SU-DHL-6 (cell line): Measurements from ENCODE around the gene RLF.

Experiments used
- H2AFZ ChIP-seq: fragments of 200-600 bp; sonication (generic); 2 replicates; pipeline ENCODE4 v1.6.1; 2014; ENCODE audit warnings: low read depth, mild to moderate bottlenecking, moderate library complexity, mixed read lengths, antibody characterized with exemption, low read length; ENCODE audit not compliant: severe bottlenecking
- H3F3A ChIP-seq: fragments of 200-600 bp; shearing (Covaris generic); 2 replicates; pipeline ENCODE4 v1.6.0; 2016; ENCODE audit warnings: antibody characterized with exemption, mild to moderate bottlenecking; ENCODE audit not compliant: insufficient read depth
- H3K27ac ChIP-seq: fragments of 200-600 bp; sonication (generic); 2 replicates; pipeline ENCODE4 v1.5.1; 2016; ENCODE audit warnings: low read depth, mild to moderate bottlenecking, low read length, moderate library complexity, mixed read lengths
- H3K27me3 ChIP-seq: fragments of 200-600 bp; sonication (generic), shearing (Covaris generic); 2 replicates; pipeline ENCODE4 v1.6.0; 2014; ENCODE audit warnings: mild to moderate bottlenecking, low read length
- H3K36me3 ChIP-seq: fragments of 200-600 bp; sonication (generic); 2 replicates; pipeline ENCODE4 v1.6.1; 2014; ENCODE audit warnings: mild to moderate bottlenecking, low read length, mixed read lengths
- H3K4me2 ChIP-seq: fragments of 300-600, 200-600 bp; shearing (Covaris generic), sonication (generic); 2 replicates; pipeline ENCODE4 v1.6.0; 2014; ENCODE audit warnings: low read length, low read depth, mild to moderate bottlenecking; ENCODE audit not compliant: poor library complexity, severe bottlenecking
- H3K4me3 ChIP-seq: fragments of 200-600 bp; sonication (generic); 2 replicates; pipeline ENCODE4 v1.5.1; 2014; ENCODE audit warnings: antibody characterized with exemption, low read length, mild to moderate bottlenecking, mixed read lengths; ENCODE audit not compliant: insufficient read depth, poor library complexity, severe bottlenecking
- H3K79me2 ChIP-seq: fragments of 200-600 bp; sonication (generic); 2 replicates; pipeline ENCODE4 v1.6.1; 2014; ENCODE audit warnings: mild to moderate bottlenecking, low read length, moderate library complexity; ENCODE audit not compliant: insufficient read depth
- H3K9ac ChIP-seq: fragments of 200-600 bp; sonication (generic); 2 replicates; pipeline ENCODE4 v1.7.0; 2014; ENCODE audit warnings: mild to moderate bottlenecking, low read length
- H3K9me2 ChIP-seq: fragments of 200-600 bp; sonication (generic); replicated peaks from 2 replicates; pipeline ENCODE4 v1.6.1; 2014; ENCODE audit warnings: low read length; ENCODE audit not compliant: insufficient read depth
- H3K9me3 ChIP-seq: fragments of 200-600 bp; sonication (generic); 2 replicates; pipeline ENCODE4 v1.6.1; 2014; ENCODE audit warnings: low read length, mixed read lengths; ENCODE audit not compliant: insufficient read depth
- H4K20me1 ChIP-seq: fragments of 200-600 bp; sonication (generic); 2 replicates; pipeline ENCODE4 v1.6.1; 2014; ENCODE audit warnings: low read depth, mild to moderate bottlenecking, antibody characterized with exemption, low read length, moderate library complexity, mixed read lengths
- EZH2phosphoT487 ChIP-seq: fragments of 200-600 bp; sonication (generic), shearing (Covaris generic); conservative IDR thresholded peaks from 2 replicates; pipeline ENCODE4 v1.6.1; 2018; ENCODE audit warnings: mild to moderate bottlenecking, antibody characterized with exemption, low read length, moderate library complexity, mixed read lengths
- TF ChIP-seq, protein P1 (sequence below): fragments of 200-600 bp; sonication (generic); IDR thresholded peaks from one replicate; pipeline ENCODE4 v1.5.1; 2017; ENCODE audit warnings: antibody characterized with exemption, mild to moderate bottlenecking, low read length, moderate library complexity; ENCODE audit not compliant: insufficient read depth, poor library complexity, severe bottlenecking

Gene RLF

DNA sequence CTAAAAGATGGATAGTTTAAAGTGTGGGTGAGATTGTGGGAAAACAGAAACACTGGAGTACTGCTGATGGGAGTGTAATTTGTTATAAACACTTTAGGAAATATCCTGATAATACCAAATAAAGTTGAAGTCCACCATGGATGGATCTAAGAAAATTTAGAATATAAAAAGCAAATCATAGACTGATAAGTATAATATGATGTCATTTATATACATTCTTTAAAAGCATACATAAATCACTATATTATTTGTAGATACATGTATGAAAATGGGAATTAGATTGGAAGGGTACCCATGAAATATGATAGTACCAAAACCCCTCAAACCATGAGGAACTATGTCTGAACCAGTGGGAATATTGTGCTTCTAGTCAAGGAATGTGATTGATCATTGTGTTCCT lies 104.7 kb downstream of the RLF start:
- Histone ChIP-seq H3K27ac (no peak overlapping the region), H3K36me3 (peaks cover 28% of the 10 kb centered on the region; the same call in 1 of the 2 replicates), H3K9me2 (no peaks in the 10 kb centered on the region)

DNA sequence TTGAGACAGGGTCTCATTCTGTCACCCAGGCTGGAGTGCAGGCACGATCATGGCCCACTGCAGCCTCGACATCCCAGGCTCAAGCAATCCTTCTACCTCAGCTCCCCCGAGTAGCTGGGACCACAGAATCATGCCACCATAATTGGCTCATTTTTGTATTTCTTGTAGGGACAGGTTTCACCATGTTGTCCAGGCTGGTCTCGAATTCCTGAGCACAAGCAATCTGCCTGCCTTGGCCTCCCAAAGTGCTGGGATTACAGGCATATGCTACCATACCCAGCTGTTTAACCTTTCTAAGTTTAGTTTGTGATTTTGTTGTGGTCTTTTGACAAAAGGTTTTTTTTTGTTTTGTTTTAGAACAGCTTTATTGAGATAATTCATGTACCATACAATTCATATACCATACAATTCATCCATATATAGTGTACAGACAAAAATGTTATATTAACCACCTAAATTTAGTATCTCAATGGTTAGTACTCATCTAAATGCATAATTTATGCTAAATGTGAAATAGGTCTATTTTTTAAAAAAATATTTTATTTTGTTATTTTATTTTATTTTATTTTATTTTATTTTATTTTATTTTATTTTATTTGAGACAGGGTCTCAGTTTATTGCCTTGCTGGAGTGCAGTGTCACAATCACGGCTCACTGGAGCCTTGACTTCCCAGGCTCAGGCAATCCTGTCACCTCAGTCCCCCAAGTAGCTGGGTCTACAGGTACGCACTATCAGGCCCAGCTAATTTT lies 105.8 kb downstream of the RLF start:
- H3F3A ChIP-seq, result no peaks in the 10 kb centered on the region; the same call in 1 of the 2 replicates
- H3K27me3 ChIP-seq, result no peaks in the 10 kb centered on the region
- peaks cover 15% of the 10 kb centered on the region for H3K79me2 ChIP-seq
- no peak overlapping the region for H2AFZ ChIP-seq
- H3K9me2 ChIP-seq, result no peaks in the 10 kb centered on the region
- H3K4me2 ChIP-seq, result no peak overlapping the region
- H3K9ac ChIP-seq, result no peak overlapping the region
- H3K27ac ChIP-seq, result no peak overlapping the region
- no peak for TF ChIP-seq EZH2phosphoT487
- TF ChIP-seq, protein P1, sequence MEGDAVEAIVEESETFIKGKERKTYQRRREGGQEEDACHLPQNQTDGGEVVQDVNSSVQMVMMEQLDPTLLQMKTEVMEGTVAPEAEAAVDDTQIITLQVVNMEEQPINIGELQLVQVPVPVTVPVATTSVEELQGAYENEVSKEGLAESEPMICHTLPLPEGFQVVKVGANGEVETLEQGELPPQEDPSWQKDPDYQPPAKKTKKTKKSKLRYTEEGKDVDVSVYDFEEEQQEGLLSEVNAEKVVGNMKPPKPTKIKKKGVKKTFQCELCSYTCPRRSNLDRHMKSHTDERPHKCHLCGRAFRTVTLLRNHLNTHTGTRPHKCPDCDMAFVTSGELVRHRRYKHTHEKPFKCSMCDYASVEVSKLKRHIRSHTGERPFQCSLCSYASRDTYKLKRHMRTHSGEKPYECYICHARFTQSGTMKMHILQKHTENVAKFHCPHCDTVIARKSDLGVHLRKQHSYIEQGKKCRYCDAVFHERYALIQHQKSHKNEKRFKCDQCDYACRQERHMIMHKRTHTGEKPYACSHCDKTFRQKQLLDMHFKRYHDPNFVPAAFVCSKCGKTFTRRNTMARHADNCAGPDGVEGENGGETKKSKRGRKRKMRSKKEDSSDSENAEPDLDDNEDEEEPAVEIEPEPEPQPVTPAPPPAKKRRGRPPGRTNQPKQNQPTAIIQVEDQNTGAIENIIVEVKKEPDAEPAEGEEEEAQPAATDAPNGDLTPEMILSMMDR, result no peak
- no peak overlapping the region for H3K4me3 ChIP-seq
- no peaks in the 10 kb centered on the region for H4K20me1 ChIP-seq
- H3K9me3 ChIP-seq, result no peaks in the 10 kb centered on the region
- peaks cover 28% of the 10 kb centered on the region for H3K36me3 ChIP-seq

More for the DNA sequence above, 104.7 kb downstream of the RLF start:
- Histone ChIP-seq H2AFZ (no peak overlapping the region), H4K20me1 (no peaks in the 10 kb centered on the region), H3K9me3 (no peaks in the 10 kb centered on the region), H3K4me2 (no peak overlapping the region), H3K9ac (no peak overlapping the region), H3K79me2 (peaks cover 15% of the 10 kb centered on the region), H3K27me3 (no peaks in the 10 kb centered on the region), H3K4me3 (no peak overlapping the region), H3F3A (no peaks in the 10 kb centered on the region; the same call in 1 of the 2 replicates)
- TF ChIP-seq, protein P1, result no peak
- no peak for TF ChIP-seq EZH2phosphoT487

DNA sequence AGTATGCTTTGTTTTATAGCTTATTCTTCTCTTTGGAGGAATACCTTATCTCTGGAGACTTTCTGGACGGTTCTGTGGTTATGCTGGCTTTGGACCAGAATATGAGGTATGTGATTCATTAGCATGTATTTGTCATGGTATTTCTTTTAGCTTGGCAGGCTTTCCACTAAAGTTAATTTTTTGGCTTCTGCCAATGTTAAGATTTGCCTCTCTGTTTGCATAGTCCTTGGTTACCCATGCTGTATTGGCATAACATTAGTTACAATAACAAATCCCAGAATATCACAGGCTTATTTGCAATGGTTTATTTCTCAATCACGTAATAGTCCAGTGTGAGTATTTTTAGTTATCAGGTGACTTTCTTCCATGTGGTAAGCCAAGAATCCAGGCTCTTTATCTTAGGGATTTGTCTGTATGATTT lies 106.6 kb downstream of the RLF start:
- no peaks in the 10 kb centered on the region for H3K9me3 ChIP-seq
- no peak overlapping the region for H2AFZ ChIP-seq
- no peak overlapping the region for H3K4me2 ChIP-seq
- peaks cover 3% of the 10 kb centered on the region; the same call in 1 of the 2 replicates for H3F3A ChIP-seq
- no peaks in the 10 kb centered on the region for H4K20me1 ChIP-seq
- H3K4me3 ChIP-seq, result no peak overlapping the region
- H3K9ac ChIP-seq, result no peak overlapping the region
- no peak for TF ChIP-seq EZH2phosphoT487
- TF ChIP-seq, protein P1, result no peak
- no peaks in the 10 kb centered on the region for H3K9me2 ChIP-seq
- H3K27ac ChIP-seq, result no peak overlapping the region
- peaks cover 30% of the 10 kb centered on the region for H3K36me3 ChIP-seq
- H3K79me2 ChIP-seq, result peaks cover 15% of the 10 kb centered on the region
- no peaks in the 10 kb centered on the region for H3K27me3 ChIP-seq
